ENCODE measurements around the gene TAGAP. TPM values are rescaled to one million over a fixed set of nuclear protein-coding genes. Genes with fewer than 3 reads are reported as not detected.
A peak's percentile ranks its signal among the peaks of the same experiment; 100 is the strongest.

The TAGAP gene
- total and polyA plus RNA-seq, 10 of the 15 experiments (the other 5 are each of a cell fraction or from before 2014, with no cell fraction given), result 5.3 to 27.4 (median 18.9) TPM

DNA sequence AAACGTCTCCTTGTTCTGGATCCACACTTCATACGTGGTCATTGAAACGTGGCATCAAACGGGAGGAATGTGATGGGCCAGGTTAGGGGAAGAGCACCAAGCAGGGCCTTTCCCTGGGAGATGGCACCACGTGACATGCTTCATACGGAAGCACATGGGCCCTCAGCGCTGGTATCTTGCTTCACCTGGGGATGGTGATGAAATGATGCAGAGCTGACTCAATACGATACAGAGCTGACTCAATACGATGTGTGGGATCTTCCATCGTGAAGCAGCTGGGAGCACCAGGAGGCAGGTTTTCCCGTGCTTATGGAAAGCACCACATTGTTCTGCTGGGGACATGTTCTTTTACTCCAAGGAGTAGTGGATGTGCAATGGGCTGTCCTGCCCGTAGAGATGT, 22.5 kb upstream of the TAGAP start (continued):
- no peak for TF ChIP-seq SPI1 (IDR thresholded peaks at IDR 0.05; ENCODE audit: borderline replicate concordance, insufficient read depth, low read depth, low read length)
- no peak; the same call in 1 of the 2 replicates for TF ChIP-seq GATAD2B (conservative IDR thresholded peaks at IDR 0.05; ENCODE audit: low read depth)
- TF ChIP-seq, protein P1, sequence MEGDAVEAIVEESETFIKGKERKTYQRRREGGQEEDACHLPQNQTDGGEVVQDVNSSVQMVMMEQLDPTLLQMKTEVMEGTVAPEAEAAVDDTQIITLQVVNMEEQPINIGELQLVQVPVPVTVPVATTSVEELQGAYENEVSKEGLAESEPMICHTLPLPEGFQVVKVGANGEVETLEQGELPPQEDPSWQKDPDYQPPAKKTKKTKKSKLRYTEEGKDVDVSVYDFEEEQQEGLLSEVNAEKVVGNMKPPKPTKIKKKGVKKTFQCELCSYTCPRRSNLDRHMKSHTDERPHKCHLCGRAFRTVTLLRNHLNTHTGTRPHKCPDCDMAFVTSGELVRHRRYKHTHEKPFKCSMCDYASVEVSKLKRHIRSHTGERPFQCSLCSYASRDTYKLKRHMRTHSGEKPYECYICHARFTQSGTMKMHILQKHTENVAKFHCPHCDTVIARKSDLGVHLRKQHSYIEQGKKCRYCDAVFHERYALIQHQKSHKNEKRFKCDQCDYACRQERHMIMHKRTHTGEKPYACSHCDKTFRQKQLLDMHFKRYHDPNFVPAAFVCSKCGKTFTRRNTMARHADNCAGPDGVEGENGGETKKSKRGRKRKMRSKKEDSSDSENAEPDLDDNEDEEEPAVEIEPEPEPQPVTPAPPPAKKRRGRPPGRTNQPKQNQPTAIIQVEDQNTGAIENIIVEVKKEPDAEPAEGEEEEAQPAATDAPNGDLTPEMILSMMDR (IDR thresholded peaks at IDR 0.05 in 2 of 3, conservative IDR thresholded peaks at IDR 0.05 in 1 of 3; ENCODE audit: control insufficient read depth in 2 of 3, extremely low read depth in 1 of 3, insufficient read depth in 1 of 3, low read depth in 3 of 3, low read length in 3 of 3), result no peak
- TF ChIP-seq, protein P2, sequence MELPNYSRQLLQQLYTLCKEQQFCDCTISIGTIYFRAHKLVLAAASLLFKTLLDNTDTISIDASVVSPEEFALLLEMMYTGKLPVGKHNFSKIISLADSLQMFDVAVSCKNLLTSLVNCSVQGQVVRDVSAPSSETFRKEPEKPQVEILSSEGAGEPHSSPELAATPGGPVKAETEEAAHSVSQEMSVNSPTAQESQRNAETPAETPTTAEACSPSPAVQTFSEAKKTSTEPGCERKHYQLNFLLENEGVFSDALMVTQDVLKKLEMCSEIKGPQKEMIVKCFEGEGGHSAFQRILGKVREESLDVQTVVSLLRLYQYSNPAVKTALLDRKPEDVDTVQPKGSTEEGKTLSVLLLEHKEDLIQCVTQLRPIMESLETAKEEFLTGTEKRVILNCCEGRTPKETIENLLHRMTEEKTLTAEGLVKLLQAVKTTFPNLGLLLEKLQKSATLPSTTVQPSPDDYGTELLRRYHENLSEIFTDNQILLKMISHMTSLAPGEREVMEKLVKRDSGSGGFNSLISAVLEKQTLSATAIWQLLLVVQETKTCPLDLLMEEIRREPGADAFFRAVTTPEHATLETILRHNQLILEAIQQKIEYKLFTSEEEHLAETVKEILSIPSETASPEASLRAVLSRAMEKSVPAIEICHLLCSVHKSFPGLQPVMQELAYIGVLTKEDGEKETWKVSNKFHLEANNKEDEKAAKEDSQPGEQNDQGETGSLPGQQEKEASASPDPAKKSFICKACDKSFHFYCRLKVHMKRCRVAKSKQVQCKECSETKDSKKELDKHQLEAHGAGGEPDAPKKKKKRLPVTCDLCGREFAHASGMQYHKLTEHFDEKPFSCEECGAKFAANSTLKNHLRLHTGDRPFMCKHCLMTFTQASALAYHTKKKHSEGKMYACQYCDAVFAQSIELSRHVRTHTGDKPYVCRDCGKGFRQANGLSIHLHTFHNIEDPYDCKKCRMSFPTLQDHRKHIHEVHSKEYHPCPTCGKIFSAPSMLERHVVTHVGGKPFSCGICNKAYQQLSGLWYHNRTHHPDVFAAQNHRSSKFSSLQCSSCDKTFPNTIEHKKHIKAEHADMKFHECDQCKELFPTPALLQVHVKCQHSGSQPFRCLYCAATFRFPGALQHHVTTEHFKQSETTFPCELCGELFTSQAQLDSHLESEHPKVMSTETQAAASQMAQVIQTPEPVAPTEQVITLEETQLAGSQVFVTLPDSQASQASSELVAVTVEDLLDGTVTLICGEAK (IDR thresholded peaks at IDR 0.05; ENCODE audit: borderline replicate concordance), result no peak
- TF ChIP-seq POLR2AphosphoS5 (IDR thresholded peaks at IDR 0.05; ENCODE audit: low read length), result no peak
- TF ChIP-seq SMAD5 (IDR thresholded peaks at IDR 0.05; ENCODE audit: low read depth), result no peak
- TF ChIP-seq, protein P3, sequence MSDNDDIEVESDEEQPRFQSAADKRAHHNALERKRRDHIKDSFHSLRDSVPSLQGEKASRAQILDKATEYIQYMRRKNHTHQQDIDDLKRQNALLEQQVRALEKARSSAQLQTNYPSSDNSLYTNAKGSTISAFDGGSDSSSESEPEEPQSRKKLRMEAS (IDR thresholded peaks at IDR 0.05; ENCODE audit: low read depth, low read length), result 0 out of 2 replicates have a peak, but pooled peaks have one; percentile 31
- no peak for TF ChIP-seq RCOR1 (conservative IDR thresholded peaks at IDR 0.05; ENCODE audit: low read depth, low read length)
- TF ChIP-seq TAF1 (IDR thresholded peaks at IDR 0.05; ENCODE audit: borderline replicate concordance, low read depth, low read length), result no peak
- TF ChIP-seq, protein P4, sequence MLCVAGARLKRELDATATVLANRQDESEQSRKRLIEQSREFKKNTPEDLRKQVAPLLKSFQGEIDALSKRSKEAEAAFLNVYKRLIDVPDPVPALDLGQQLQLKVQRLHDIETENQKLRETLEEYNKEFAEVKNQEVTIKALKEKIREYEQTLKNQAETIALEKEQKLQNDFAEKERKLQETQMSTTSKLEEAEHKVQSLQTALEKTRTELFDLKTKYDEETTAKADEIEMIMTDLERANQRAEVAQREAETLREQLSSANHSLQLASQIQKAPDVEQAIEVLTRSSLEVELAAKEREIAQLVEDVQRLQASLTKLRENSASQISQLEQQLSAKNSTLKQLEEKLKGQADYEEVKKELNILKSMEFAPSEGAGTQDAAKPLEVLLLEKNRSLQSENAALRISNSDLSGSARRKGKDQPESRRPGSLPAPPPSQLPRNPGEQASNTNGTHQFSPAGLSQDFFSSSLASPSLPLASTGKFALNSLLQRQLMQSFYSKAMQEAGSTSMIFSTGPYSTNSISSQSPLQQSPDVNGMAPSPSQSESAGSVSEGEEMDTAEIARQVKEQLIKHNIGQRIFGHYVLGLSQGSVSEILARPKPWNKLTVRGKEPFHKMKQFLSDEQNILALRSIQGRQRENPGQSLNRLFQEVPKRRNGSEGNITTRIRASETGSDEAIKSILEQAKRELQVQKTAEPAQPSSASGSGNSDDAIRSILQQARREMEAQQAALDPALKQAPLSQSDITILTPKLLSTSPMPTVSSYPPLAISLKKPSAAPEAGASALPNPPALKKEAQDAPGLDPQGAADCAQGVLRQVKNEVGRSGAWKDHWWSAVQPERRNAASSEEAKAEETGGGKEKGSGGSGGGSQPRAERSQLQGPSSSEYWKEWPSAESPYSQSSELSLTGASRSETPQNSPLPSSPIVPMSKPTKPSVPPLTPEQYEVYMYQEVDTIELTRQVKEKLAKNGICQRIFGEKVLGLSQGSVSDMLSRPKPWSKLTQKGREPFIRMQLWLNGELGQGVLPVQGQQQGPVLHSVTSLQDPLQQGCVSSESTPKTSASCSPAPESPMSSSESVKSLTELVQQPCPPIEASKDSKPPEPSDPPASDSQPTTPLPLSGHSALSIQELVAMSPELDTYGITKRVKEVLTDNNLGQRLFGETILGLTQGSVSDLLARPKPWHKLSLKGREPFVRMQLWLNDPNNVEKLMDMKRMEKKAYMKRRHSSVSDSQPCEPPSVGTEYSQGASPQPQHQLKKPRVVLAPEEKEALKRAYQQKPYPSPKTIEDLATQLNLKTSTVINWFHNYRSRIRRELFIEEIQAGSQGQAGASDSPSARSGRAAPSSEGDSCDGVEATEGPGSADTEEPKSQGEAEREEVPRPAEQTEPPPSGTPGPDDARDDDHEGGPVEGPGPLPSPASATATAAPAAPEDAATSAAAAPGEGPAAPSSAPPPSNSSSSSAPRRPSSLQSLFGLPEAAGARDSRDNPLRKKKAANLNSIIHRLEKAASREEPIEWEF (IDR thresholded peaks at IDR 0.05; ENCODE audit: insufficient replicate concordance, low read depth, low read length), result no peak
- TF ChIP-seq CREM (IDR thresholded peaks at IDR 0.05; ENCODE audit: low read depth), result peak; percentile 89
- TF ChIP-seq ZNF217 (IDR thresholded peaks at IDR 0.05), result no peak
- TF ChIP-seq, protein P5, sequence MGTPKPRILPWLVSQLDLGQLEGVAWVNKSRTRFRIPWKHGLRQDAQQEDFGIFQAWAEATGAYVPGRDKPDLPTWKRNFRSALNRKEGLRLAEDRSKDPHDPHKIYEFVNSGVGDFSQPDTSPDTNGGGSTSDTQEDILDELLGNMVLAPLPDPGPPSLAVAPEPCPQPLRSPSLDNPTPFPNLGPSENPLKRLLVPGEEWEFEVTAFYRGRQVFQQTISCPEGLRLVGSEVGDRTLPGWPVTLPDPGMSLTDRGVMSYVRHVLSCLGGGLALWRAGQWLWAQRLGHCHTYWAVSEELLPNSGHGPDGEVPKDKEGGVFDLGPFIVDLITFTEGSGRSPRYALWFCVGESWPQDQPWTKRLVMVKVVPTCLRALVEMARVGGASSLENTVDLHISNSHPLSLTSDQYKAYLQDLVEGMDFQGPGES (IDR thresholded peaks at IDR 0.05), result no peak
- TF ChIP-seq NFYA (IDR thresholded peaks at IDR 0.05; ENCODE audit: borderline replicate concordance, low read depth, low read length), result no peak
- TF ChIP-seq MEF2B (IDR thresholded peaks at IDR 0.05; ENCODE audit: partially characterized antibody, poor library complexity, severe bottlenecking), result no peak
